ENCODE data around the gene C21orf58.
"Not testable (repeated sequence)": the region's sequence is repeated elsewhere in the genome, so short reads cannot be mapped to it uniquely, and the experiment has no call there.

DNA sequence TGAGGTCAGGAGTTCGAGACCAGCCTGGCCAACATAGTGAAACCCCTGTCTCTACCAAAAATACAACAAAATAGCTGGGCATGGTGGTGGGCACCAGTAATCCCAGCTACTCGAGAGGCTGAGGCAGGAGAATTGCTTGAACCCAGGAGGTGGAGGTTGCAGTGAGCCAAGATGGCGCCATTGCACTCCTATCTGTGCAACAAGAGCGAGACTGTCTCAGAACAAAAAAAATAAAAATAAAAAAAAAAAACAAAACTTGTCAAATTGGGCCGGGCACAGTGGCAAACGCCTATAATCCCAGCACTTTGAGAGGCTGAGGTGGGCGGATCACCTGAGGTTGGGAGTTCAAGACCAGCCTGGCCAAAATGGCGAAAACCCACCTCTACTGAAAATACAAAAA lies 13.4 kb downstream of the C21orf58 start:
- TF ChIP-seq, protein P1, sequence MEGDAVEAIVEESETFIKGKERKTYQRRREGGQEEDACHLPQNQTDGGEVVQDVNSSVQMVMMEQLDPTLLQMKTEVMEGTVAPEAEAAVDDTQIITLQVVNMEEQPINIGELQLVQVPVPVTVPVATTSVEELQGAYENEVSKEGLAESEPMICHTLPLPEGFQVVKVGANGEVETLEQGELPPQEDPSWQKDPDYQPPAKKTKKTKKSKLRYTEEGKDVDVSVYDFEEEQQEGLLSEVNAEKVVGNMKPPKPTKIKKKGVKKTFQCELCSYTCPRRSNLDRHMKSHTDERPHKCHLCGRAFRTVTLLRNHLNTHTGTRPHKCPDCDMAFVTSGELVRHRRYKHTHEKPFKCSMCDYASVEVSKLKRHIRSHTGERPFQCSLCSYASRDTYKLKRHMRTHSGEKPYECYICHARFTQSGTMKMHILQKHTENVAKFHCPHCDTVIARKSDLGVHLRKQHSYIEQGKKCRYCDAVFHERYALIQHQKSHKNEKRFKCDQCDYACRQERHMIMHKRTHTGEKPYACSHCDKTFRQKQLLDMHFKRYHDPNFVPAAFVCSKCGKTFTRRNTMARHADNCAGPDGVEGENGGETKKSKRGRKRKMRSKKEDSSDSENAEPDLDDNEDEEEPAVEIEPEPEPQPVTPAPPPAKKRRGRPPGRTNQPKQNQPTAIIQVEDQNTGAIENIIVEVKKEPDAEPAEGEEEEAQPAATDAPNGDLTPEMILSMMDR (IDR thresholded peaks at IDR 0.05; ENCODE audit: borderline replicate concordance, extremely low read depth, low read length, poor library complexity, severe bottlenecking) = not testable (repeated sequence)
- TF ChIP-seq EZH2 (IDR thresholded peaks at IDR 0.05; ENCODE audit: borderline replicate concordance, low read depth, low read length, severe bottlenecking) = not testable (repeated sequence)
